GM19099 (cell line): ENCODE data around the gene CORO7.

ENCODE experiments used
- POLR2A ChIP-seq: IDR thresholded peaks from 3 replicates; pipeline ENCODE4 v1.6.1; 2011; ENCODE audit warnings: low read depth; ENCODE audit not compliant: insufficient read length; ENCODE audit errors: extremely low read depth

The CORO7 gene

DNA sequence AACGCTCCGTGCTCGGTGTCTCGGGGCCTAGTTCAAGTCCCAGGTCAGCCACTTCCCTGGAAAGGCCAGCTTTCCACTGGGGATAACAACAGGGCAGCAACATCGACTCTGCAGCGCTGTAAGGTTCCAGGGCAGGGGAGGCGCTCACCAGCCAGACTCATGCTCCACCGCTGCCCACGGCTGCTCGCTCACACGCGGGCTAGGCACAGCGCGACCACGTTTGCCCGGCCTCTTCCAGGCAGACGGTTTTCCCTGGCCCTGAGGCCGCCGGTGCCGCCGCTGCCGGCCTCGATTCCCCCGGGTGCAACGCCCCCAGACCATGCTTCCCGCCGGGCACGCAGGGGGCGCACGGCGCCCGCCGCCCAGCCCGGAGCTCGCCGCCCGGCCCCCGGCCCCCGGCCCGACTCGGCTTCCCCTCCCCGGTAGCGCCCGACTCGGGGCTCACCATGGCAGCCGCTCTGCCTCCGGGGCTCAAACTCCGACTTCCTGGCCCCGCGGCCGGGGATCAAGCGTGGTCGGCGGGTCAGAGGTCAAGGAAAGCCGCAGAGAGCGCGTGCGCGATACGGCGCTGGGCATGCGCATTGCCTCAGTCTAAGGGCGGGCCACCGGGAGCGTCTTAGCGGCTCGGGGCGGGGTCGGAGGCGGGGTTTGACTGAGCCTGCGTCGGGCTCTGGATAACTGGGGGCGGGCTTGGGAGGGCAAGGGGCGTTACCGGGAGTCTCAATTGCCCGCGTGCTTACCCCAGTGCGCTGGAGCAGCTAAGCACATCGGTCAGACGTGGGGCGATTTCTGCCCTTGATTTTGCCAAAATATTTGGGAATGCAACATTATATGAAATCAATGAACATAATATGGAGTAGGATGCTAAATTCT, 65.4 kb downstream of the CORO7 start, which contains the start of gene PAM16:
PAM16 (minus strand) TSS at position 535 of the 873 bp plus-strand sequence; CDS start at position 448, 87 bp downstream.
- TF ChIP-seq POLR2A, result peak; percentile 86

DNA sequence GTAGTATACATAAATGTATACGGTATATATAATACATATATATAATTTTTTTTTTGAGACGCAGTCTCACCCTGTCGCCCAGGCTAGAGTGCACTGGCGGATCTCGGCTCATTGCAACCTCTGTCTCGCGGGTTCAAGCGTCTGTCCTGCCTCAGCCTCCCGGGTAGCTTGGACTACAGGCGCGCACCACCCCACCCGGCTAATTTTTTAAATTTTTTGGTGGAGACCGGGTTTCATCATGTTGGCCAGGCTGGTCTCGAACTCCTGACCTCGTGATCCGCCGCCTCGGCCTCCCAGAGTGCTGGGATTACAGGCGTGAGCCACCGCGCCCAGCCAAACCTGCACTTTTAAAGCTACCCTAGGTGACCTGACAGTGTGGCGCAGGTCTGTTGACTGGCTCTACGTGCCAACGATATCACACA, 66.0 kb downstream of the CORO7 start:
- TF ChIP-seq POLR2A, result no peak

DNA sequence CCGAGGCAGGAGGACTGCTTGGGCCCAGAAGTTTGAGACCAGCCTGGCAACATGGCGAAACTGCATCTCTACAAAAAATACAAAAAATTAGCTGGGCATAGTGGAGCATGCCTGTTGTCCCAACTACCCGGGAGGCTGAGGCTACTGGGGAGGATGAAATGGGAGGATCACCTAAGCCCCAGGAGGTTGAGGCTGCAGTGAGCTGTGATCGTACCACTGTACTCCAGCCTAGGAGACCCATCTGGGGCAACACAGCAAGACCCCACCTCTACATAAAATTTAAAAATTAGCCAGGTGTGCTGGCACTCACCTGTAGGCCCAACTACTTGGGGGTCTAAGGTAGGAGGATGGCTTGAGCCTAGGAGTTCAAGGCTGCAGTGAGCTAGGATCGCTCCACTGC, 67.1 kb downstream of the CORO7 start:
- no peak for TF ChIP-seq POLR2A

DNA sequence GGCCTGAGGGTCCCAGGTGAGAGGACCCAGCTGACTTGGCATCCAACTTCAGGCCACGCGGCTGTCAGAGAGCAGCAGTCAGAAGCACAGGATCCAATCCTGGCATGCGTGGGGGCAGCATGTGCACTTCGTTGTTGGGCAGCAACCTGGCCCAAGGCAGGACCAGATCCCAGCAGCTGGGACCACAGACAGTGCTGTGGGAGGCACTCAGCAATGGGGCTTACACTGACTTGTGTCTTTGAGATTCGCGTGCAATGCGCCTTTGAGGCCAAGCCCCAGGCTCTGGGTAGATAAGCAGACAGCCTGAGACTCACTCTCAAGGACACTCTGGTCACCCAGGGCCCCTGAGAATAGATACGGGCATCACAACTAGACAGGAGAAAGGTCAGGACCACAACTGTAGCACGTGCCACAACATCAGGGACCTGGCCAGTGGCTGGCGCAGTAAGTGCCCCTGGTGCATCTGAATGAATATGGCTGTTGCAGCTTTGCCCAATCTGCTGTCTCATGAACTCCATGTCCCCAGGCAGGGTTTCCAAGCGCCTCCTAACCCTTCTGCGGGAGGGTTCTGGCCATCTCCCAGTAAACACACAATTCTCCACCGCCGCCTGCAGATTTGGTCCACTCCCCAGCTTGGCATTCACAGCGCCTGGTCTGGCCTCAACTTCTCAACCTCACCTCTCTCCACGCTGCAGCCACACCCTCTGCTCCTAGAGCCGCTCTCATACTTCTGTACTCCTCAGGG, 68.5 kb downstream of the CORO7 start:
- no peak for TF ChIP-seq POLR2A

DNA sequence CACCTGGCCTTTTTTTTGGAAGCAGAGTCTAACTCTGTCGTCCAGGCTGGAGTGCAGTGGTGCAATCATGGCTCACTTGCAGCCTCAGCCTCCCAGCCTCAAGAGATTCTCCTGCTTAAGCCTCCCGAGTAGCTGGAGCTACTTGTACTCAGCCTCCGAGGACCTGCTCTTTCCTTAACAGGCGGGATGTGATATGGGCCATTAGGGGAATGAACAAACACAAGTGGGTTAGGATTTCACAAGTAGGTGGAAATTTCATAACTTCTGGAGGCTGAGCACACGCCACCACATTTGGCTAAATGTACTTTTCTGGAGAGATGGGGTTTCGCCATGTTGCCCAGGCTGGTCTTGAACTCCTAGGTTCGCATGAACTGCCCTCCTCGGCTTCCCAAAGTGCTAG, 69.4 kb downstream of the CORO7 start:
- no peak for TF ChIP-seq POLR2A

DNA sequence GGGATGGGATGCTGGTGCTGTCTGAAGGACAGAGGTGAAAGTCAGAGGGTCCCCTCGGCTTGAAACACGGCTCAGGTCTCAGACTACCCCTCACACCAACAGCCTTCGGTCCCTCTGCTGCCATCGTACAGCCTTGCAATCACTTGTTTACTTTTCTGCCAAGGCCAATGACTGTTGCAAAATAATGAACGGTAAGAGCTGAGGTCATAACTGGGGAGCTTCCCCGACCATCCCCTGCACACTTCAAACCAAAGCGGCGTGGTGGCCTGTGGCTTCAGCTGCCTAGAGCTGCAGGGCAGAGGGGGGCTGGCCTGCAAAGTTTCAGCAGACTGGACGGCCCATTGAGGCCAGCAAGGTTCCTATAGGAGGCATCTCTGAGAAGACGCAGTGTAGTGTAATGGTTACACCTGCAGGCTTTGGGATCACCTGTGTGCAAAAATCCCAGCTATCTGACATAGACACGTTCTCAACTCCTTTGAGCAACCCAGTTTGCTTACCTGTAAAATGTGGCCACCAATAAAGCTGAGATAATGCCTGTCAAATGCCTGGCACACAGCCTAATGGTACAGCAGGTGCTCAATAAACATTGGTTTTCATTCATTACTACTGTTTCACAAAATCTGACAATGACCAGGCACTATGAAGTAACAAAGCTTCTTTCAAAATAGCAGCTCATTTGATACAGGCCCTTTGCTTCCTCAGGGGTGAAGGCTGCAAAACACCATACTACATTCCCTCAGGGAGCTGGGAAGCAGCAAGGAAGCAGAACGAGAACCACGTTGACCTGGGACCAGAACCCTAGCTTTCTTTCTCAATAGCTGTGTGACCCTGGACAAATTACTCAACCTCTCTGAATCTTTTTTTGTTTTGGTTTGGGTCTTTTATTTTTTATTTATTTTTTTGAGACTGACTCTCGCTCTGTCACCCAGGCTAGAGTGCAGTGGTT, 70.3 kb downstream of the CORO7 start:
- no peak for TF ChIP-seq POLR2A

DNA sequence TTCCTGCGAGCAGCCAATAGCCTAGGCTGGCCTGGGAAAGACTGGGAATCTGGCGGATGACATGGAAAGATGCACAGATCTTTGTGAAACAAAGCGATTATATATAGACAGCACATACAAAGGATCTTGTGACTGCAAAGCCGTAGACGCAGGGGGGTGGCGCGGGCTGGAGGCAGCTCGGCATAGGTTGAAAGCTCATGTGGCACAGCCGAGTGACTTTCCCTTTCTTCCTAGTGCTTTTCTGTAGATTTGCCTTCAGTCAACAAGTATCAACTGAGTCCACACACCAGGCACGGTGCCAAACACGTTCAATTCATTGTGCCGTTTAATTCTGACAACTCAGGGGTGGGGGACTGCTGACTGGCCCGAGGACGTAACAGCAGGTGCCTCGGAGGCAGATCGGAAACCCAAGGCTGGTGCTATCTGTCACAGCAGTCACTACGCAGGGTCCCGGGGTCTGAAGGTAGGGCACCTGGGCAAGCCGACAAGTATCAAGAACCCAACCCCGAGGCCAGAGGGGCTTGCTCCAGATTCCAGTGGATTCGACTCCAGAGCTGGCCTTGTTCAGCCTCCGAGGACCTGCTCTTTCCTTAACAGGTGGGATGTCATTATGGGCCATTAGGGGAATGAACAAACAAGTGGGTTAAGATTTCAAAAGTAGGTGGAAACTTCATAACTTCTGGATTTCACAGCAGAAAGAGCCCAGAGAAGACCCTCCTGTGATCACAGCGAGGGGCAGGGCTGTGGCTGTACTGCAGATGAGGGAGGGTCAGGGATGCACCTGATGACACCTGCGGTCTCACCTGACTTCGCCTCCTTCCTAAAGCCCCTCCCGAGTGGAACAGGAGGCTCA, 71.2 kb downstream of the CORO7 start:
- TF ChIP-seq POLR2A, result no peak

DNA sequence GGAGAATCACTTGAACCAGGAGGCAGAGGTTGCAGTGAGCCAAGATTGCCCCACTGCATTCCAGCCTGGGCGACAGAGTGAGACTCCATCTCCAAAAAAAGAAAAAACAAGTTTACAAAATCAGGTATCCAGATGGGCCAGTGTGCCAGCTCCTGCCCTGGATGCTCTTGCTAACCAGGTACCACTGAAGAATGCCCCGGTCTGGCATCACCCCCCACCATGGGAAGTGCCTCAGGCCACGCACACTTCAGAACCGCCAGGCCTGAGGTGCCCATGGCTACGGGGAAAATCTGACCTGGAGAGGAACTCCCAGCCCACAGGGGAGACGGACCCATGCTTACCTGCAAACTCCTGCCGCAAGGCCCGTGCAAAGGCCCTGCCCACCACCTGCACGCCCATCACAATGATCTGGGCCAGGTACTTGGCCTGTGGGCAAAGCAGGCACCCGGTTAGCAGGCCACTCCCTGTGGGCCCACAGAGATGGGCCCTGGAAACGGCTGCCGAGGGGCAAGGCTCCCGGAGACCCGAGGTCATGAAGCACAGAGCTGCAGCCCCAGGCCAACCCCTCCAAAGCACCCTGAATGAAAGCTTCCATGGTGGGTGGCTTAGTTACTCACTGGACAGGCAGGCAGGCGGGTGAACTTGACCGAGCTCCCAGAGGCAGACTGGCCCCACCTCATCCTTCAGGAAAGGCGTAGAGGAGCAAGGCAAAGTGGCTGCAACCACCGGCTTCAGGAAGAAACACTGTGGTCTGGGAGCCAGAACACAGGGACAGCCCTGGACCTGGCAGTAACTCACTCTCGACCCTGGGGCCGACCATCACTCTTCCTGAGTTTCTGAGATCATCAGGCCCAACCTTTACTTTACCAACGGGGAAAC, 73.3 kb downstream of the CORO7 start:
- TF ChIP-seq POLR2A, result no peak

DNA sequence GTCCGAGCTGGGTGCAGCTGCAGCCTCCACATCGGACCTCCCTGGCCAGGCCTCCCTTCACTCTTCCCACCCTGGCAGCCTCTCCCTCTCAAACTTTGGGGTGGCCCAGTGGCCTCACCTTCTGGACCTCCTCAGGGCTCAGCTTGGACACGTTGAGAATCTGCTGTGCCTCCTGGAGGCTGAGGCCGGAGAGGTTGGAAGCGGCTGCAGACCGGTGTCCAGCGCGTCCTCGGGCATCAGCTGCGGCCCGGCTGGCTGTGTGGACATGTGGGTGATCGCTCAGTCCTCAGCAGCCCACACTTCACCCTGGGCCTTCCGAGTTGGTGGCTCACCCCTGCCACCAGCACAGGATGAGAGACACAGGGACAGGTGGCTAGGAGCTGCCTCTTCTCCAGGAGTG, 75.1 kb downstream of the CORO7 start:
- no peak for TF ChIP-seq POLR2A

DNA sequence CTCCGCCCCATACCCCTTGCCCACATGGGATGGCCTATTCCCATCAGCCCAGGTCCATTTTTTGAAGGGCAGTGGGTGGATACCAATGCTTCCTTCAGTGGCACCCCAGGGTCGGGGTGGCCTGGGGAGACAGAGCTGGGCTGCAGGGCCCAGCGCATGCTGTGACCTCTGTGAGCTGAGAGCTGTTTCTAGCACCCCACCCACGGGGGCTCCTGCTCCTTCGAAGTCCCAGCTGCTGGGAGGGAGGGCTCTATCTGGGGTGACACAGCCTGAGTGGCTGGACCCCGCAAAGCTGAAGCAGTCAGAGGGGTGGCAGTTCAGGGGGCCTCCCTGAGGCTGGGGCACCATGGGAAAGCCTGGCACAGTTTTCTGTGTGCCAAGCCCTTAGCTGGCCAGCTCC, 76.0 kb downstream of the CORO7 start:
- TF ChIP-seq POLR2A, result no peak

DNA sequence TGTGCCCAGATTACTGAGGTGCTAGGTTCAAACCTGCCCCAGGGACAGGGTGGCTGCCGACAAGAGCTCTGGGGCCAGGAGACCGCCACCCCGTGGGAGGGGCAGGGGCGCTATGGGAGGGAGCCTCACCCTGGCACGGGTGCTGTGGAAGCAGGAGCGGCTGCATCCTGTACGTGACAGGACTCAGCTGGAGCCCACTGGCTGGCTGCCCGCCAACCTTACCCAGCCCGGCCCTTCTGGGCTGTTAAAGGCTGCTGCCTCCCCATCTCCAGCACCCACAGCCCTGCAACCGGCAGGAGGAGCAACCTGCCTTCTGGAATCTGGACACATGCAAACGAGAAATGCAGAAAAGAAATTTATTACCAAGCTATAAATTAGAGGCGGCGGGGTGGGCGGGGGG, 76.5 kb downstream of the CORO7 start:
- no peak for TF ChIP-seq POLR2A

DNA sequence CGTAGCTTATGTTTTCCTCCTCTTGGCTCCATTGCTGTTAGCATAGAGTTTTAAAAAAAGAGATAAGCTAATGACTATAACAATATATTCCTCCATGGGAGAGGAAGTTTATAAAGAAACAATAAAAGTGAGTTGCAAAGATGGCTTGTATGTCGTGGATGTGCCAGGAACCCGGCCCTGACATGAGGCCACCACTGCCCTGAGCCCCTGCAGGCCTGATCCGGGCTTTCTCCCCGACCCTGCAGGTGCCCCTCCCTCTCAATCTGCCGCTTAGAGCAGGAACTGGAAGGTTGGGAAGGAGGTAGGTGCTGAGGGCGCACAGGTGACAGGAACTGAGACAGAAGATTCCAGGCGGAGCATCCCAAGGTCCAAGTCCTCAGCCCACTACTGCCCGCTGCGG, 76.9 kb downstream of the CORO7 start:
- no peak for TF ChIP-seq POLR2A

DNA sequence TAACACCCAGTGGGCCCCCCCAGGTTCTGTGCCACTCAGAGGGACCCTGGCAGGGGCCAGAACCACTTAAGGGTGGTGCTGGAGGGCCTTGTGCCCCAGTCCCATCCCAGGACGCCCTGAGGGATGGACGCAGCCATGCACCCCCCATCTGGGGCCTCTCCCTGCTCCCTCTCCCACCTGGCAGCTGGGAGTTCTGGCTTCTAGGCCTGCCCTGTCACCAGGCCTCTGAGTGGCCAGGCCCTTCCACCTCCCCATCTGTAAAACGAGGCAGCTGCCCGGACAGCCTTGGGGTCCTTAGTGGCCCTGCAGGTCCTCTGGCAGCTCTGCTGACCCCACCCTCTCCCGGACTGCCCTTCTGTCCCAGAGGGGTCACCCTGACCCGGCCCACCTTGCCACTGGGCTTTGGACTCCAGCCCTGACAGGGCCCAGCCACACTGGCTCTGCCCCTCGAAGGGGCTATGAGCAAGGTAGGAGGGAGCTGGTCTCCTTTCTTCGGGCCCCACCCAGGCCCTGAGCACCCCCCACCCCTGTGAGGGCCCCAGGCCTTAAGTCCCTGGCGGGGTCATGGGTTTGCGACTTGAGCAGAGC, 77.6 kb downstream of the CORO7 start:
- TF ChIP-seq POLR2A, result no peak
